Brain microvascular endothelial cell (primary cell): ENCODE data around the gene NXT2.

Experiments
- DNase-seq: peaks from one replicate; pipeline ENCODE4 v3.0.0-alpha.2; 2020
- H3K27ac ChIP-seq: fragments of 250-450 bp; sonication (Bioruptor Pico); 2 replicates; pipeline ENCODE4 v1.5.1; 2020; ENCODE audit warnings: mild to moderate bottlenecking, moderate library complexity
- H3K27me3 ChIP-seq: fragments of 250-450 bp; sonication (Bioruptor Pico); replicated peaks from 2 replicates; pipeline ENCODE4 v1.5.1; 2020; ENCODE audit warnings: mild to moderate bottlenecking
- H3K36me3 ChIP-seq: fragments of 250-450 bp; sonication (Bioruptor Pico); replicated peaks from 2 replicates; pipeline ENCODE4 v1.5.1; 2020; ENCODE audit warnings: mild to moderate bottlenecking
- H3K4me3 ChIP-seq: 2 replicates; pipeline ENCODE4 v1.5.1; 2011; ENCODE audit warnings: low read depth, mild to moderate bottlenecking, control low read depth, low read length, moderate library complexity
- in situ Hi-C: cut with HindIII; loops from 2 replicates; pipeline ENCODE4 v1.10.0; 2017; ENCODE audit warnings: low sequenced_read_pairs, low pct_ligation_motif_present
- TF ChIP-seq, protein P1 (sequence below): IDR thresholded peaks from 2 replicates; pipeline ENCODE4 v1.5.1; 2011; ENCODE audit warnings: low read depth, mild to moderate bottlenecking, moderate library complexity, low read length, control low read depth, inconsistent platforms; ENCODE audit errors: missing control alignments

The NXT2 gene

DNA sequence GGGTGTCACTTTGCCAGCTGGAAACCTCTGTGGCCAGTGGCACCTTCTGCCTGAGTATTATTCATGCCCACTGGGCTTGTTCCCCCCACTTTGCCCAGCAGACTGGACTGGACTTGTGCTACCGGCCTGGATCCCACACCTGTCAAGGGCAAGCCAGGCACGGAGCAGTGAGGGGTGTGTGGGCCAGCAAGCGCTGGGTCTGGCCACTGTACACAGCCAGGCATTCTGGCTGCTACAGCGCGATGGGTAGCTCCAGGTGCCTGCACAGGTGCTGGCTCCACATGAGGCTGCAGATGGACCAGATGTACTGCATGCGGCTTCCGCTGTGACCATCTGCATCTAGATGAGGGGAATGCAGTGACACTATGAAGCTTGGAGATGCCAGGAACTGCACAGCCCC is 48.8 kb downstream of the NXT2 start:
- in situ Hi-C loops = no loop called here
- TF ChIP-seq, protein P1, sequence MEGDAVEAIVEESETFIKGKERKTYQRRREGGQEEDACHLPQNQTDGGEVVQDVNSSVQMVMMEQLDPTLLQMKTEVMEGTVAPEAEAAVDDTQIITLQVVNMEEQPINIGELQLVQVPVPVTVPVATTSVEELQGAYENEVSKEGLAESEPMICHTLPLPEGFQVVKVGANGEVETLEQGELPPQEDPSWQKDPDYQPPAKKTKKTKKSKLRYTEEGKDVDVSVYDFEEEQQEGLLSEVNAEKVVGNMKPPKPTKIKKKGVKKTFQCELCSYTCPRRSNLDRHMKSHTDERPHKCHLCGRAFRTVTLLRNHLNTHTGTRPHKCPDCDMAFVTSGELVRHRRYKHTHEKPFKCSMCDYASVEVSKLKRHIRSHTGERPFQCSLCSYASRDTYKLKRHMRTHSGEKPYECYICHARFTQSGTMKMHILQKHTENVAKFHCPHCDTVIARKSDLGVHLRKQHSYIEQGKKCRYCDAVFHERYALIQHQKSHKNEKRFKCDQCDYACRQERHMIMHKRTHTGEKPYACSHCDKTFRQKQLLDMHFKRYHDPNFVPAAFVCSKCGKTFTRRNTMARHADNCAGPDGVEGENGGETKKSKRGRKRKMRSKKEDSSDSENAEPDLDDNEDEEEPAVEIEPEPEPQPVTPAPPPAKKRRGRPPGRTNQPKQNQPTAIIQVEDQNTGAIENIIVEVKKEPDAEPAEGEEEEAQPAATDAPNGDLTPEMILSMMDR = no peak

DNA sequence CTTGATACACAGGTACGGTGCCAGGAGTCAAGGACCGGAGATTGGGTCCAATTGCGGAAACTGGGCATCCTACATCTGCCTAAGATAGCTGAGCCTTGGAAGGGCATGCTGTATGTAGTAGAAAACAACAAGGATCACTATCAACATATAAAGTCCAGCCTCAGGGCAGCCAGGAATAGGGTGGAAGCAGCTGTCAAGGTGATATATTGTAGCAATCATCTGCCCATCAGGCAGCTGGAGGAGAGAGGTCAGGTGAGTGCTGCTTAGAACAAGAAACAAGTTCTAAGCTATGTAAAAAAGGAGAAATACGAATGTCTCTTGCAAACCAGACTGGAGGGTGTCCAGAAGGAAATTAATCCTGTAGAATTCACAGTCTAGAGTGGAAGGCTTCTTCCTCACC is 53.5 kb downstream of the NXT2 start:
- Histone ChIP-seq H3K4me3 (no peak overlapping the region), H3K27ac (no peak overlapping the region), H3K36me3 (no peaks in the 10 kb centered on the region), H3K27me3 (peaks cover 4% of the 10 kb centered on the region)
- in situ Hi-C loops = no loop called here
- no peak for DNase-seq
- TF ChIP-seq, protein P1 = no peak

More for the DNA sequence above, 48.8 kb downstream of the NXT2 start:
- DNase-seq = no peak
- Histone ChIP-seq H3K27me3 (peaks cover 3% of the 10 kb centered on the region), H3K27ac (no peak overlapping the region), H3K36me3 (no peaks in the 10 kb centered on the region), H3K4me3 (no peak overlapping the region)
